ENCODE data around the gene MYO6. TPM values are rescaled to one million over a fixed set of nuclear protein-coding genes. Genes with fewer than 3 reads are reported as not detected.

MYO6 gene
- polyA plus RNA-seq, 1 experiment: 13.7 TPM

DNA sequence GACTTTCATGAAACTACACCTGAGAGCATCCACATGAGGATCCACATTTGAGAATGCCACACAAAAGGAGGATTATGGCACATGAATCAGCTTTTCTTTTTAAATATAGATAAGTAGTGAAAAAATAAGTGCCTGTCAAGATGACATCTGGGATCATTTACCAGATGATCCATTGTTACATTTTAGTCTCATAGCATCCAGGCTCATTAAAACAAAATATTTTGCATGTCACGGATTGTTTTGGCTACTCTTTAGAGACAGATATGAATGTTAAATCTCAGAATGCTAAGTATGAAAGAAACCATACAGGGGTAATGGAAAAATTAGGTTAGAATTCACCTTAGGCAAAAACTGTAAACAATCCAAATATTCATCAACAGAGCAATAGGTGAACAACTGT, 66.7 kb downstream of the MYO6 start:
- no peak overlapping the region for H3K4me3 ChIP-seq (ENCODE audit: low read depth, low read length)
- CTCF ChIA-PET: no interaction called here
- no peaks in the 10 kb centered on the region for H3K27me3 ChIP-seq (ENCODE audit: control insufficient read depth, insufficient read depth, low read length)
- no peaks in the 10 kb centered on the region for H3K9me3 ChIP-seq (ENCODE audit: control insufficient read depth, insufficient read depth, low read length)
- TF ChIP-seq, protein P1, sequence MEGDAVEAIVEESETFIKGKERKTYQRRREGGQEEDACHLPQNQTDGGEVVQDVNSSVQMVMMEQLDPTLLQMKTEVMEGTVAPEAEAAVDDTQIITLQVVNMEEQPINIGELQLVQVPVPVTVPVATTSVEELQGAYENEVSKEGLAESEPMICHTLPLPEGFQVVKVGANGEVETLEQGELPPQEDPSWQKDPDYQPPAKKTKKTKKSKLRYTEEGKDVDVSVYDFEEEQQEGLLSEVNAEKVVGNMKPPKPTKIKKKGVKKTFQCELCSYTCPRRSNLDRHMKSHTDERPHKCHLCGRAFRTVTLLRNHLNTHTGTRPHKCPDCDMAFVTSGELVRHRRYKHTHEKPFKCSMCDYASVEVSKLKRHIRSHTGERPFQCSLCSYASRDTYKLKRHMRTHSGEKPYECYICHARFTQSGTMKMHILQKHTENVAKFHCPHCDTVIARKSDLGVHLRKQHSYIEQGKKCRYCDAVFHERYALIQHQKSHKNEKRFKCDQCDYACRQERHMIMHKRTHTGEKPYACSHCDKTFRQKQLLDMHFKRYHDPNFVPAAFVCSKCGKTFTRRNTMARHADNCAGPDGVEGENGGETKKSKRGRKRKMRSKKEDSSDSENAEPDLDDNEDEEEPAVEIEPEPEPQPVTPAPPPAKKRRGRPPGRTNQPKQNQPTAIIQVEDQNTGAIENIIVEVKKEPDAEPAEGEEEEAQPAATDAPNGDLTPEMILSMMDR (IDR thresholded peaks at IDR 0.05; ENCODE audit: low read depth, low read length): no peak
- no peak for DNase-seq (ENCODE audit: low read depth, low spot score)
- POLR2A ChIA-PET: no interaction called here
- no peak overlapping the region for H3K27ac ChIP-seq (ENCODE audit: low read depth, low read length)

DNA sequence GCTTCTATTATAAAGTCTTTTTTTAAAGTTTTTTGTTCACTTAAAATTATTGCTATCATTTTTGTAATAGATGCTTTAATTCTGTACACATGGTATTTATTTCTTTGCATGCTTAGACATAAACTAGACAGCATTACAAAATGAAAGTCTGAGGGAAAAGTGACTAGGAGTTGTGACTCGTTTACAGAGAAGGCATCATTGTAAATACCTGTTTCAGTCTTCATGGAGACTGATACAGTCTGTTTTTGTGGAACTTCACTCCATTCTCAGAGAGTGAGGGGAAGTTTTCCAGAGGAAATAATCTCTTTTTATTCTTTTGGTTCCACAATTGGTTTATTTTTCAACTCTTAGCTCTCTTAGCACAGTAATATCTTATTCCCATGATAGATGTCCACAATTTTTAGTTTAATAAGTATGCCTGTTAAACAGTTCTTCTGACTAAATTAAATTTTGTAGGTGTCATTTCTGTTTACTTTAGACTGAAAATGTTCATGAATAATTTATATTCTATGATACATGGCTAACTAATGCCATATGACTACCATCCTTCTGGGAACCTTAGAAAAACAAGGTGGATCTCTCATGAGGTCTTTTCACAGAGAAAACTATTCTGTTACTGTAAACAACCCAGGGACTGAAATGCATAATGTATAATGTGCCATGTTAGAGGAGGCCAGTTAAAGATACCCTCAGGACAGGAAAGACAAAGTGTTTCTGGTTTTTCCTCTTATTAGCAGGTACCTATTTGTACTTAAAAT, 69.2 kb downstream of the MYO6 start:
- TF ChIP-seq, protein P1 (IDR thresholded peaks at IDR 0.05; ENCODE audit: low read depth, low read length): no peak
- Histone ChIP-seq H3K9me3 (ENCODE audit: control insufficient read depth, insufficient read depth, low read length) (no peaks in the 10 kb centered on the region), H3K27me3 (ENCODE audit: control insufficient read depth, insufficient read depth, low read length) (no peaks in the 10 kb centered on the region), H3K27ac (ENCODE audit: low read depth, low read length) (no peak overlapping the region), H3K4me3 (ENCODE audit: low read depth, low read length) (no peak overlapping the region)
- CTCF ChIA-PET: no interaction called here
- DNase-seq (ENCODE audit: low read depth, low spot score): no peak
- POLR2A ChIA-PET: interaction anchor here (0.5 kb wide), 1 partner anchor 9 kb away, joined by 6 read pairs; no protein-coding TSS in a partner anchor

DNA sequence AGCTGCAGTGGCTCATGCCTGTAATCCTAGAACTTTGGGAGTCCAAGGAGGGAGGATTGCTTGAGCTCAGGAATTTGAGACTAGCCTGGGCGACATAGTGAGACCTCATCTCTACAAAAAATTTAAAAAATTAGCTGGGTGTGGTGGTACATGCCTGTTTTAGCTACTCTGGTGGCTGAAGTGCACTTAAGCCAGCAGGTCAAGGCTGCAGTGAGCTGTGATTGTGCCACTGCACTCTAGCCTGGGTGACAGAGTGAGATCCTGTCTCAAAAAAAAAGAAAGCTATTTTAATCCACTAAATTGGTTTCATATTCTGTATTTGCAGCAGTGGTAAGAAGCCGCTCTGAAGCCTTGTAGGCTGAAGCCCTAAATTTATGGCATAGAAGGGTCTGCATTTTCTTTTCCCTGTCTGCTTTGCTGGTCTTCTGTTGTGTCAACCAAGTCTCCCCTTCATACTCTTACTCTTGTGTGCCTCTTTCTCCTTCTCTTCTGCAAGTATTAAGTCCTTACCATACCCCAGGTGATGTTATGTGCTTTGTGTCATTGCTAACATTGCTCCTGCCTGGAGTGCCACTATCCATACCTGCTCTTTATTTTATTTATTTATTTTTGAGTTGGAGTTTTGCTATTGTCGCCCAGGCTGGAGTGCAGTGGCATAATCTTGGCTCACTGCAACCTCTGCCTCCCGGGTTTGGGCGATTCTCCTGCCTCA, 70.9 kb downstream of the MYO6 start:
- ChIA-PET POLR2A (no interaction called here), CTCF (interaction anchor here (0.9 kb wide), 1 partner anchor 8 kb away, joined by 3 read pairs; no protein-coding TSS in a partner anchor)
- no peak for DNase-seq (ENCODE audit: low read depth, low spot score)
- Histone ChIP-seq H3K9me3 (ENCODE audit: control insufficient read depth, insufficient read depth, low read length) (no peaks in the 10 kb centered on the region), H3K27ac (ENCODE audit: low read depth, low read length) (no peak overlapping the region), H3K4me3 (ENCODE audit: low read depth, low read length) (no peak overlapping the region), H3K27me3 (ENCODE audit: control insufficient read depth, insufficient read depth, low read length) (no peaks in the 10 kb centered on the region)
- TF ChIP-seq, protein P1 (IDR thresholded peaks at IDR 0.05; ENCODE audit: low read depth, low read length): no peak

DNA sequence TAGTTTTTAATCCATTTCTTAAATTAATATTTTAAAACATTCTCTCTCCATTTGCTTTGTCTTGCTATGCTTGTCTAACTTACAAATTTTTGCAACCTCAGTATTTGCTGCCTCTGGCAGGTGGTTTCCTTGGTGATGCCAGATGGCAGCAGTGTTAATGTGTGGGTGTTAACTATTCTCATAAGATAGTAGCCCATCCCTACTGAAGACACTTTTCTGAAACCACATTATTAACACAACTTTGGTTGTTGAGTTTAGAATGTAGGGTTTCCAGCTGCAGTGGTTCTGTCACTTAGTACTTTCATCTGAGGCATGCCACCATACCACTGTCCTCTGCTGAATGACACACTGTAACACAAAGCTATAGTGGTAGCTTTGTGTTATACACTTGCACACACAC, 75.1 kb downstream of the MYO6 start:
- Histone ChIP-seq H3K27ac (ENCODE audit: low read depth, low read length) (no peak overlapping the region), H3K4me3 (ENCODE audit: low read depth, low read length) (no peak overlapping the region), H3K27me3 (ENCODE audit: control insufficient read depth, insufficient read depth, low read length) (no peaks in the 10 kb centered on the region), H3K9me3 (ENCODE audit: control insufficient read depth, insufficient read depth, low read length) (no peaks in the 10 kb centered on the region)
- CTCF ChIA-PET: no interaction called here
- POLR2A ChIA-PET: no interaction called here
- TF ChIP-seq, protein P1 (IDR thresholded peaks at IDR 0.05; ENCODE audit: low read depth, low read length): no peak
- no peak for DNase-seq (ENCODE audit: low read depth, low spot score)

DNA sequence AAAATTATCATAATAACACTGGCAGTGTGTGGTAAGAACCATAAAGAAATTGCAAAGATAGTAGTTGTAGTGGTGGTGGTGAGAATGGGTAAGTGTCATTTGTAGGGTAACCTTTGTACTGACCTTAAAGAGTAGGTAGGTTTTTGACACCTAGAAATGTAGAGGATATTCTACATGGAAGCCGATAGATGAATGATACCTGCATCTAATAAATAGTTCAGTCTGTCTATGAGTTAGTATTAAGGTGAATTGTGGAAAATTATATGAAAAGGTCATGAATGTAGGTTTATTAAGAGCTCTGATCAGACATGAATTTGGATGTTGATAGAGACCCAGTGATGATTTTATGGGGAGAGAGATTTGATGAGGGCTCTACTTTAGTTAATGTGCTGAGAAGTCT, 78.1 kb downstream of the MYO6 start:
- POLR2A ChIA-PET: no interaction called here
- H3K9me3 ChIP-seq (ENCODE audit: control insufficient read depth, insufficient read depth, low read length): no peaks in the 10 kb centered on the region
- no peaks in the 10 kb centered on the region for H3K27me3 ChIP-seq (ENCODE audit: control insufficient read depth, insufficient read depth, low read length)
- CTCF ChIA-PET: no interaction called here
- H3K4me3 ChIP-seq (ENCODE audit: low read depth, low read length): no peak overlapping the region
- H3K27ac ChIP-seq (ENCODE audit: low read depth, low read length): no peak overlapping the region
- no peak for DNase-seq (ENCODE audit: low read depth, low spot score)
- TF ChIP-seq, protein P1 (IDR thresholded peaks at IDR 0.05; ENCODE audit: low read depth, low read length): no peak
